SKM-1 treated with dmso at 0.1 percent for 144 hours (cell line): ENCODE results near the gene SBNO1.
"Not testable (repeated sequence)": the region's sequence is repeated elsewhere in the genome, so short reads cannot be mapped to it uniquely, and the experiment has no call there.

Source experiments
- DNase-seq: peaks from one replicate; lab custom pipeline; 2025; ENCODE audit not compliant: unreplicated experiment; lab: John Stamatoyannopoulos, UW

The SBNO1 gene

GRCh38 chr12:123364532-123365024 is at the start of gene SBNO1:
Gene SBNO1, minus strand, starts transcription at chr12:123364847. Its CDS starts 14,406 bp downstream, at chr12:123350441.
- peak; percentile 46 for DNase-seq

GRCh38 chr12:123410041-123410412 is 45.4 kb upstream of the SBNO1 start:
- DNase-seq, result no peak

- not testable (repeated sequence) for DNase-seq
Measured at GRCh38 chr12:123409284-123410040, 44.8 kb upstream of the SBNO1 start.

GRCh38 chr12:123408619-123409018 is 44.0 kb upstream of the SBNO1 start:
- DNase-seq, result not testable (repeated sequence)

GRCh38 chr12:123407934-123408333 is 43.3 kb upstream of the SBNO1 start:
- DNase-seq, result not testable (repeated sequence)

GRCh38 chr12:123407269-123407668 is 42.6 kb upstream of the SBNO1 start:
- DNase-seq, result not testable (repeated sequence)

- no peak for DNase-seq
Measured at GRCh38 chr12:123404581-123404980, 39.9 kb upstream of the SBNO1 start.

- DNase-seq, result no peak
Measured at GRCh38 chr12:123401753-123402683, 37.4 kb upstream of the SBNO1 start.

- DNase-seq, result no peak
Measured at GRCh38 chr12:123399255-123399617, 34.6 kb upstream of the SBNO1 start.

- no peak for DNase-seq
Measured at GRCh38 chr12:123398550-123399254, 34.1 kb upstream of the SBNO1 start.

- DNase-seq, result no peak
Measured at GRCh38 chr12:123398177-123398549, 33.5 kb upstream of the SBNO1 start.

- no peak for DNase-seq
Measured at GRCh38 chr12:123397400-123397799, 32.8 kb upstream of the SBNO1 start.

- no peak for DNase-seq
Measured at GRCh38 chr12:123396954-123397353, 32.3 kb upstream of the SBNO1 start.

- DNase-seq, result no peak
Measured at GRCh38 chr12:123396543-123396942, 31.9 kb upstream of the SBNO1 start.

GRCh38 chr12:123395236-123395635 is 30.6 kb upstream of the SBNO1 start:
- DNase-seq, result no peak

GRCh38 chr12:123393747-123394146 is 29.1 kb upstream of the SBNO1 start:
- no peak for DNase-seq

GRCh38 chr12:123391546-123392343 is 27.1 kb upstream of the SBNO1 start:
- no peak for DNase-seq

GRCh38 chr12:123390498-123391426 is 26.1 kb upstream of the SBNO1 start:
- no peak for DNase-seq

GRCh38 chr12:123389560-123390351 is 25.1 kb upstream of the SBNO1 start:
- DNase-seq, result no peak
